RWPE1 (cell line): ENCODE data around the gene PIK3C3.

Experiments used
- CTCF ChIA-PET: fragments of 350-600 bp; sonication (Branson Sonifier 250); formaldehyde crosslinking; extraction: SDS; loops from one replicate; lab custom pipeline; 2021; lab: Yijun Ruan, JAX
- POLR2A ChIA-PET: fragments of 400-600 bp; formaldehyde crosslinking; extraction: SDS; loops from one replicate; lab custom pipeline; 2020; ENCODE audit warnings: antibody characterized with exemption; ENCODE audit not compliant: low non-redundant PET; lab: Yijun Ruan, JAX
- DNase-seq: peaks from one replicate; pipeline ENCODE4 v3.0.0; 2012; ENCODE audit warnings: low spot score
- H3K27ac ChIP-seq: fragments of 450-650 bp; 2 replicates; pipeline ENCODE4 v1.5.1; 2017
- TF ChIP-seq, protein P1 (sequence below): fragments of 450-650 bp; conservative IDR thresholded peaks from 2 replicates; pipeline ENCODE4 v1.5.1; 2017; ENCODE audit warnings: low read depth, mild to moderate bottlenecking

PIK3C3 gene

DNA sequence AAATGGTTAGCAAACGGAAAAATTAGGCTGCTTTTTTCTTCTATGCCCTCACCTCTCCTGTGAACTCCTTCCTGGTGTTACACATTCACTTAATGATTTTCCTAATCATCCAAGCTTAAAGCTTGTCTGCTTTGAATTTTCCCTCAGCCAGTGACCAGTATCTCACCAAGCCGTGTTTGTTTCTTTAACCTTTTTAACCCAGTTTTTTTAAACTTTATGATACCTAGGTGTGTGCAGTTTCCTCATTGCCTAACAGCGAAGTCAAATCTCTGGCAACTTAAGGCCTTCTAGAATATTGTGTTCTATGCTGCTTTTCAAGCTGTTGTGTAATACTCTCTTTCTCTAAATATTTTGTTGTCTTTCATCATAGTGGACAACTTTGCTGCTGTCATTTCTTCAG, 113.0 kb downstream of the PIK3C3 start:
- DNase-seq: no peak
- ChIA-PET CTCF (no interaction called here), POLR2A (no interaction called here)

DNA sequence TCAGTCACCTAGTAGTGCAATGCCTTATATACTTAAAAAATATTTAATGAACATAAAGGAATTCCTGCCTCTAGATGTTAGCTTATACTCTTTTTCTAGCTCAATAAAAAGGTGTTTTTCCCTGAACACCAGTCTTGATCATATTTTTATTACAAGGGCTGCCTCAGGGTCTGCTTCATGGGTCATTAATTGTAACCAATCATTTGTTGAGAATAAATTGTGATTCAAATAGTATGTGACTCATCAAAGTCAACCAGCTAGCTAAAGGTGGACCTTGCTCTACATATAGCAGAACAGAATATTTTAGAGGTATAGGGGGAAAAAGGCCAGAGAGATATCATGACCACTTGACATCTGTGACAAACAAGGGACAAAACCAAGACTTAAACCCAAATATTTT, 114.0 kb downstream of the PIK3C3 start:
- TF ChIP-seq, protein P1, sequence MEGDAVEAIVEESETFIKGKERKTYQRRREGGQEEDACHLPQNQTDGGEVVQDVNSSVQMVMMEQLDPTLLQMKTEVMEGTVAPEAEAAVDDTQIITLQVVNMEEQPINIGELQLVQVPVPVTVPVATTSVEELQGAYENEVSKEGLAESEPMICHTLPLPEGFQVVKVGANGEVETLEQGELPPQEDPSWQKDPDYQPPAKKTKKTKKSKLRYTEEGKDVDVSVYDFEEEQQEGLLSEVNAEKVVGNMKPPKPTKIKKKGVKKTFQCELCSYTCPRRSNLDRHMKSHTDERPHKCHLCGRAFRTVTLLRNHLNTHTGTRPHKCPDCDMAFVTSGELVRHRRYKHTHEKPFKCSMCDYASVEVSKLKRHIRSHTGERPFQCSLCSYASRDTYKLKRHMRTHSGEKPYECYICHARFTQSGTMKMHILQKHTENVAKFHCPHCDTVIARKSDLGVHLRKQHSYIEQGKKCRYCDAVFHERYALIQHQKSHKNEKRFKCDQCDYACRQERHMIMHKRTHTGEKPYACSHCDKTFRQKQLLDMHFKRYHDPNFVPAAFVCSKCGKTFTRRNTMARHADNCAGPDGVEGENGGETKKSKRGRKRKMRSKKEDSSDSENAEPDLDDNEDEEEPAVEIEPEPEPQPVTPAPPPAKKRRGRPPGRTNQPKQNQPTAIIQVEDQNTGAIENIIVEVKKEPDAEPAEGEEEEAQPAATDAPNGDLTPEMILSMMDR: no peak
- peak; percentile 0 for DNase-seq
- CTCF ChIA-PET: no interaction called here
- POLR2A ChIA-PET: no interaction called here
- no peak overlapping the region for H3K27ac ChIP-seq

More for the DNA sequence above, 113.0 kb downstream of the PIK3C3 start:
- no peak overlapping the region for H3K27ac ChIP-seq
- TF ChIP-seq, protein P1: no peak

DNA sequence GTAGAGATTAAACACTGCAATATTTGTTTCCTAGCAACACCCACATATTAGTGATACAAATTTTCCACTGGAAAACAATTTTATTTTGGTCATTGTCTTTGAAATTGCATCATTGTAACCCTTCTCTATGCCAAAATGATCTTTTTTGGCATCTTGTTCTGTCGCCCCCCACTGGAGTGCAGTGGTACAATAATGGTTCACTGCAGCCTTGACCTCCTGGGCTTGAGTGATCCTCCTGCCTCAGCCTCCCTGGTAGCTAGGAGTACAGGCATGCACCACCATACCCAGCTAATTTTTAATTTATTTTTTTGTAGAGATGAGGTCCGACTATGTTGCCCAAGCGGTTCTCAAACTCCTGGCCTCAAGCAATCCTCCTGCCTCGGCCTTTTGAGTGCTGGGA, 117.4 kb downstream of the PIK3C3 start:
- TF ChIP-seq, protein P1: no peak
- no peak for DNase-seq
- CTCF ChIA-PET: interaction anchor here (0.7 kb wide), 1 partner anchor 42 kb away, joined by 3 read pairs; no protein-coding TSS in a partner anchor
- no peak overlapping the region for H3K27ac ChIP-seq
- POLR2A ChIA-PET: no interaction called here

DNA sequence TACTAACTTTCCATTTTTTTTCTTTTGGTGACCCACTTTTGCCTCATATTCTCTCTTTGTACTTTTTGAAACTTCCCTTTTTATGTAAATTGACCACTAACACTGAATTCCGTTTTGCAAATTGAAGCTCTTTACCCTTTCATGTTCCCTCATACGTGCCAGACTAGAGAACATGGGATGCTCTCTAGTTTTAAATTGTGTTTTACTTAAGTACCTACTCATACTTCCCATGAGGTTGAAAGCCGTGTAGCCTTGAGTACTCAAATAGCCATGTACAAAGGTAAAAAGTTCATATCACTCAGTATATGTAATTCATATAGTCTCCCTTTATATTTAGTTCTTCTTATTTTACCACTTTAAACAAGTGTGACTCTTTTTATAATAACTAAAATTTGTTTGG, 119.7 kb downstream of the PIK3C3 start:
- TF ChIP-seq, protein P1: no peak
- POLR2A ChIA-PET: no interaction called here
- H3K27ac ChIP-seq: no peak overlapping the region
- no peak for DNase-seq
- CTCF ChIA-PET: interaction anchor here (0.6 kb wide), 1 partner anchor 532 kb away, joined by 4 read pairs; no protein-coding TSS in a partner anchor

DNA sequence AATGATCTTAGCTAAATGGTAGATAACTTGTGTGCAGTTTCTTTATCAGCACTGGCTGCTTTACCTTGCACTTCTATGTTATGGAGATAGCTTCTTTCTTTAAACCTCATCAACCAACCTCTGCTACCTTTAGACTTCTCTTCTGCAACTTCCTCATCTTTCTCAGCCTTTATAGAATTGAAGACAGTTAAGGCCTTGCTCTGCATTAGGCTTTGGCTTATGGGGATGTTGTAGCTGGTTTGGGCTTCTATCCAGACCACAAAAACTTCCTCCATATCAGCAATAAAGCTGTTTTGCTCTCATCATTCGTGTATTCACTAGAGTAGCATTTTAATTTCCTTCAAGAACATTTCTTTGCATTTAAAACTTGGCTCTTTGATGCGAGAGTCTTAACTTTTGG, 123.7 kb downstream of the PIK3C3 start:
- ChIA-PET CTCF (no interaction called here), POLR2A (no interaction called here)
- TF ChIP-seq, protein P1: no peak

DNA sequence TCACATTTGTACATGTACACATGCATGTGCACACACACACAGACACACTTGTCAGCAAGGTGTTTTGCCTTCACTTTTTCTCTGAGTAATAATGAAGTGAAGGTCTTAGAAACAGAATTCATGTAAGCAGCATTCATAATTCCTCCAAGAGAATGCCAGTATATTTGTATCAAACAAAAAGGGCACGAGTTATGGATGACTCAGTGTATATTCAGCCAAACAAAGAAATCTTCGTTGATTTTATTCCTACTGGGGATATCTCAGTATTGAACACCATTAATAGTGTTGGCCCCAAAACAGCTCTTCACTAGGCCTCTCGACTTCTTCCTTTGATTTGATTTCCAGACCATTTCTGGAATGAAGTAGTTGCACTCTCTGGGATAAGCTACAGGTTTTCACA, 125.3 kb downstream of the PIK3C3 start:
- DNase-seq: no peak
- TF ChIP-seq, protein P1: no peak
- H3K27ac ChIP-seq: no peak overlapping the region
- POLR2A ChIA-PET: no interaction called here
- CTCF ChIA-PET: no interaction called here

More for the DNA sequence above, 123.7 kb downstream of the PIK3C3 start:
- no peak overlapping the region for H3K27ac ChIP-seq
- no peak for DNase-seq
